ENCODE data around the gene KLHL29.

KLHL29 gene

GRCh38 chr2:23507267-23508065 is 122.5 kb downstream of the KLHL29 start:
- no peak for TF ChIP-seq CTCF (IDR thresholded peaks at IDR 0.05)

- TF ChIP-seq CTCF (IDR thresholded peaks at IDR 0.05), result no peak
These were observed 123.0 kb downstream of the KLHL29 start for GRCh38 chr2:23508066-23508390.

- TF ChIP-seq CTCF (IDR thresholded peaks at IDR 0.05), result no peak
These were observed 124.1 kb downstream of the KLHL29 start for GRCh38 chr2:23509103-23509502.

GRCh38 chr2:23509596-23510292 is 124.8 kb downstream of the KLHL29 start:
- no peak for TF ChIP-seq CTCF (IDR thresholded peaks at IDR 0.05)

GRCh38 chr2:23510471-23510870 is 125.5 kb downstream of the KLHL29 start:
- TF ChIP-seq CTCF (IDR thresholded peaks at IDR 0.05), result no peak

- TF ChIP-seq CTCF (IDR thresholded peaks at IDR 0.05), result no peak
These were observed 127.8 kb downstream of the KLHL29 start for GRCh38 chr2:23512778-23513177.

- TF ChIP-seq CTCF (IDR thresholded peaks at IDR 0.05), result no peak
These were observed 128.4 kb downstream of the KLHL29 start for GRCh38 chr2:23513245-23513871.

Data from LNCAP (cell line).